Measurements from ENCODE around the gene LMO3.

GRCh38 chr12:16506394-16506793 is 99.6 kb downstream of the LMO3 start:
- TF ChIP-seq POLR2A (IDR thresholded peaks at IDR 0.05): no peak
- TF ChIP-seq CTCF (IDR thresholded peaks at IDR 0.05): no peak
